Hepatocyte (in vitro differentiated cells): ENCODE measurements around the gene OCA2. TPM values are rescaled to one million over a fixed set of nuclear protein-coding genes. Genes with fewer than 3 reads are reported as not detected.

Experiments used
- DNase-seq: peaks from one replicate; pipeline ENCODE4 v3.0.0-alpha.2; 2016; ENCODE audit warnings: low spot score
- H2AFZ ChIP-seq: fragments of 200-600 bp; sonication (generic); 2 replicates; pipeline ENCODE4 v1.6.0; 2016; ENCODE audit warnings: antibody characterized with exemption, mild to moderate bottlenecking
- H3K27ac ChIP-seq: fragments of 200-600 bp; sonication (generic); 2 replicates; pipeline ENCODE4 v1.5.1; 2016; ENCODE audit warnings: mild to moderate bottlenecking
- H3K27me3 ChIP-seq: fragments of 200-600 bp; sonication (generic); 2 replicates; pipeline ENCODE4 v1.6.1; 2016
- H3K36me3 ChIP-seq: fragments of 200-600 bp; sonication (generic); replicated peaks from 2 replicates; pipeline ENCODE4 v1.5.1; 2016; ENCODE audit warnings: low read depth; ENCODE audit not compliant: insufficient read depth
- H3K4me1 ChIP-seq: fragments of 200-600 bp; sonication (generic); 2 replicates; pipeline ENCODE4 v1.5.1; 2016; ENCODE audit warnings: mild to moderate bottlenecking, moderate library complexity; ENCODE audit not compliant: insufficient read depth
- H3K4me2 ChIP-seq: fragments of 200-600 bp; sonication (generic); 2 replicates; pipeline ENCODE4 v1.6.0; 2016
- H3K4me3 ChIP-seq: fragments of 200-600 bp; sonication (generic); 2 replicates; pipeline ENCODE4 v1.5.1; 2016; ENCODE audit warnings: mild to moderate bottlenecking
- H3K79me2 ChIP-seq: fragments of 200-600 bp; sonication (generic); 2 replicates; pipeline ENCODE4 v1.6.0; 2017; ENCODE audit warnings: mild to moderate bottlenecking
- H3K9me2 ChIP-seq: fragments of 200-600 bp; sonication (generic); replicated peaks from 2 replicates; pipeline ENCODE4 v1.6.0; 2017; ENCODE audit warnings: mild to moderate bottlenecking; ENCODE audit not compliant: insufficient read depth
- H3K9me3 ChIP-seq: fragments of 200-600 bp; sonication (generic); 2 replicates; pipeline ENCODE4 v1.5.1; 2016; ENCODE audit warnings: low read depth, mild to moderate bottlenecking
- H4K20me1 ChIP-seq: fragments of 200-600 bp; sonication (generic); 2 replicates; pipeline ENCODE4 v1.6.0; 2016; ENCODE audit warnings: mild to moderate bottlenecking; ENCODE audit not compliant: insufficient read depth, poor library complexity, severe bottlenecking
- CTCF ChIP-seq: fragments of 200-600 bp; sonication (generic); IDR thresholded peaks from 2 replicates; pipeline ENCODE4 v1.5.1; 2016; ENCODE audit warnings: antibody characterized with exemption, mild to moderate bottlenecking; ENCODE audit not compliant: poor library complexity
- EZH2 ChIP-seq: fragments of 200-600 bp; sonication (generic); IDR thresholded peaks from 2 replicates; pipeline ENCODE4 v1.6.1; 2016; ENCODE audit warnings: antibody characterized with exemption, mild to moderate bottlenecking, borderline replicate concordance
- EZH2phosphoT487 ChIP-seq: fragments of 200-600 bp; sonication (generic); IDR thresholded peaks from one replicate; pipeline ENCODE4 v1.6.1; 2018; ENCODE audit warnings: antibody characterized with exemption, mild to moderate bottlenecking, low read depth, moderate library complexity; ENCODE audit not compliant: unreplicated experiment, severe bottlenecking
- WGBS: methylation state at CpG from one replicate; pipeline ENCODE4 v1.1.6; 2016; ENCODE audit warnings: low lambda C conversion rate; ENCODE audit errors: missing lambda C conversion rate; 5-methylcytosine and 5-hydroxymethylcytosine counted together
- polyA plus RNA-seq: library from polyadenylated mRNA; unstranded; fragments of >200 nt; fragmentation: Nextera tagmentation; extraction: Ambion mirVana; gene quantifications from 2 replicates; pipeline ENCODE4 v1.2.1, GENCODE V29; 2016
- total RNA-seq: library from RNA; depleted of rRNA; stranded (reverse); fragments of >200 nt; gene quantifications from 2 replicates; pipeline ENCODE4 v1.2.3, GENCODE V29; 2014

OCA2 gene
- total and polyA plus RNA-seq, 2 experiments from 2014 or later = 25.1 to 27.7 TPM

DNA sequence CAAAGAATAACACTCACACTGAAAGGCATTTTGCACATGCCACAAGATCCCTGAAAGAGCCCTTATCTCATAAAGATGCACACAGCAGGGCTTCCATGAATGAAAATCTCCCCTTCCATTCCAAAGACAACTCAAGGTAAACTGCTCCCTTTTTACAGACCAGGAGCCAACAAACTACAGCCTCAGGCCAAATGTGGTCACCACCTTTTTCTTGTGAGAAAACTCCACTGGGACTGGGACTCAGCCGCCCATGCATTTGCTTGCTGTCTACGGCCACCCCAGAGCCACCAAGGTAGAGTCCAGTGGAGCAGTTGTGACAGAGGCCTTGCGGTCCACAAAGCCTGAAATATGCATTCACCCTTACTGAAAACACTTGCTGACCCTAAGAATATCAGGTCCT lies 334.8 kb downstream of the OCA2 start:
- no peak overlapping the region for H3K4me2 ChIP-seq
- no peak overlapping the region for H2AFZ ChIP-seq
- DNase-seq = no peak
- no peak overlapping the region for H3K4me3 ChIP-seq
- no peaks in the 10 kb centered on the region for H3K27me3 ChIP-seq
- H3K9me2 ChIP-seq = no peaks in the 10 kb centered on the region
- H4K20me1 ChIP-seq = no peaks in the 10 kb centered on the region
- H3K79me2 ChIP-seq = no peaks in the 10 kb centered on the region
- no peak for TF ChIP-seq EZH2phosphoT487
- no peak for TF ChIP-seq EZH2
- no peak for TF ChIP-seq CTCF
- no peak overlapping the region for H3K27ac ChIP-seq
- H3K36me3 ChIP-seq = no peaks in the 10 kb centered on the region
- H3K4me1 ChIP-seq = no peaks in the 10 kb centered on the region
- H3K9me3 ChIP-seq = no peaks in the 10 kb centered on the region
- WGBS = 89% methylated on average over 3 of the region's 3 CpGs

DNA sequence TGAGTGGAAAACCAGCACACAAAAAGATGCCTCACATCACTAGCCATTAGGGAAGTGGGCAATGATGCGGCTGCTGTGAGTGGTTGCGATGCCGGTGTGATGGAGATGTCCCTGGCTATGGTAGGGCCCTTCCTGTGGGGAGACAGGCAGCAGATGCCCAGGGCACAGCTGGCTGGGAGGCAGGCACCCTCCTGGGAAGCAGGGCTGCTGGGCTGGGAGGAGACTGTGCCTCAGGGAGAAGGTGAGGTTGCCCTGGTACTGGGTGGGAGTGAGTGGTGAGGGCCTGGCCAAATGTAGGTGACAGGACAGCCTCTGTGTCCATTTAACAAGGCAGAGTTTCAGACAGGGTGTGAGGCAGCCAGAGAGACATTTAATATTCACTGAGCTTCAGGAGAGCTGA lies 335.6 kb downstream of the OCA2 start:
- no peaks in the 10 kb centered on the region for H3K9me3 ChIP-seq
- H3K36me3 ChIP-seq = no peaks in the 10 kb centered on the region
- no peaks in the 10 kb centered on the region for H3K4me1 ChIP-seq
- H3K4me2 ChIP-seq = no peak overlapping the region
- H3K9me2 ChIP-seq = no peaks in the 10 kb centered on the region
- no peak overlapping the region for H2AFZ ChIP-seq
- DNase-seq = no peak
- no peaks in the 10 kb centered on the region for H3K79me2 ChIP-seq
- no peaks in the 10 kb centered on the region for H4K20me1 ChIP-seq
- peaks cover 3% of the 10 kb centered on the region for H3K27me3 ChIP-seq
- no peak for TF ChIP-seq CTCF
- TF ChIP-seq EZH2phosphoT487 = no peak
- TF ChIP-seq EZH2 = no peak
- 96% methylated on average over 3 of the region's 3 CpGs for WGBS
- H3K27ac ChIP-seq = no peak overlapping the region
- H3K4me3 ChIP-seq = no peak overlapping the region

DNA sequence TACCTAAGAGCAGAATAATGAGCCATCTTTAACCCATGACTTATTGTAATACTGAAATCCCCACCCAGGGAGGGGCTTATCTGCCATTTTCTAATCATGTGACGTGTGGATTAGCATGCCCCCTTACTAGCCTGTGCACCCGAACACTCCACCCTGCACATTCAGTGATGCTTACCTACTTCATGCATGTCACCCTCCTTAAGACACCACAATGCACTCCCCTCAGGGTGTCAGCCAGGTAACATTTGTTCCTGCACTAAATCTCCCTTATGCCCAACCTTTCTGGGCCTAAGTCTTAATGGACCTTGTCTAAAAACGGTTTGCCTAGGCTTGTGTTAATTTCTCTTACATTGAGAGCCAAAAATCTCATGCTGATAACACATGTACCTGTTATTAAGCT lies 336.6 kb downstream of the OCA2 start:
- Histone ChIP-seq H3K79me2 (no peaks in the 10 kb centered on the region), H2AFZ (no peak overlapping the region), H4K20me1 (no peaks in the 10 kb centered on the region), H3K36me3 (no peaks in the 10 kb centered on the region), H3K27ac (no peak overlapping the region), H3K4me1 (no peaks in the 10 kb centered on the region), H3K4me3 (no peak overlapping the region), H3K9me2 (no peaks in the 10 kb centered on the region), H3K9me3 (no peaks in the 10 kb centered on the region), H3K27me3 (peaks cover 3% of the 10 kb centered on the region), H3K4me2 (no peak overlapping the region)
- DNase-seq = no peak
- WGBS = 91% methylated on average over 3 of the region's 3 CpGs
- TF ChIP-seq EZH2phosphoT487 (no peak), EZH2 (no peak), CTCF (no peak)

- TF ChIP-seq CTCF (no peak), EZH2 (no peak), EZH2phosphoT487 (no peak)
- Histone ChIP-seq H2AFZ (no peak overlapping the region), H3K27me3 (peaks cover 3% of the 10 kb centered on the region), H3K79me2 (no peaks in the 10 kb centered on the region), H3K27ac (no peak overlapping the region), H3K4me3 (no peak overlapping the region), H3K9me2 (no peaks in the 10 kb centered on the region), H3K36me3 (no peaks in the 10 kb centered on the region), H3K4me1 (no peaks in the 10 kb centered on the region), H4K20me1 (no peaks in the 10 kb centered on the region), H3K4me2 (no peak overlapping the region), H3K9me3 (no peaks in the 10 kb centered on the region)
- WGBS = 88% methylated on average over 1 of the region's 1 CpG
- DNase-seq = no peak
These were observed 342.1 kb downstream of the OCA2 start for GRCh38 chr15:27757052-27757451.
